Prostate gland (tissue), 2 donors: ENCODE results near the gene DESI1.

ENCODE experiments used
- POLR2A ChIP-seq: fragments of 450-650 bp; IDR thresholded peaks from one replicate; pipeline ENCODE4 v1.6.1; 2016; ENCODE audit warnings: antibody characterized with exemption, mild to moderate bottlenecking
- POLR2AphosphoS5 ChIP-seq: sonication (generic); formaldehyde crosslinking; IDR thresholded peaks from one replicate; pipeline ENCODE4 v1.6.1; 2017; ENCODE audit warnings: antibody characterized with exemption
- TF ChIP-seq, protein P1 (sequence below), 4 experiments: fragments of 200-600 bp in 2 of 4; fragments of 450-650 bp in 2 of 4; sonication (generic) in 2 of 4; IDR thresholded peaks; 1 replicate in 3 of 4; 2 replicates in 1 of 4; pipeline ENCODE4 v1.5.1; 2016 to 2019; ENCODE audit warnings: antibody characterized with exemption in 4 of 4, mild to moderate bottlenecking in 2 of 4, moderate library complexity in 2 of 4

GRCh38 chr22:41589391-41590241 lies 31.2 kb downstream of the DESI1 start, which contains the start of gene PMM1:
- TF ChIP-seq, protein P1, sequence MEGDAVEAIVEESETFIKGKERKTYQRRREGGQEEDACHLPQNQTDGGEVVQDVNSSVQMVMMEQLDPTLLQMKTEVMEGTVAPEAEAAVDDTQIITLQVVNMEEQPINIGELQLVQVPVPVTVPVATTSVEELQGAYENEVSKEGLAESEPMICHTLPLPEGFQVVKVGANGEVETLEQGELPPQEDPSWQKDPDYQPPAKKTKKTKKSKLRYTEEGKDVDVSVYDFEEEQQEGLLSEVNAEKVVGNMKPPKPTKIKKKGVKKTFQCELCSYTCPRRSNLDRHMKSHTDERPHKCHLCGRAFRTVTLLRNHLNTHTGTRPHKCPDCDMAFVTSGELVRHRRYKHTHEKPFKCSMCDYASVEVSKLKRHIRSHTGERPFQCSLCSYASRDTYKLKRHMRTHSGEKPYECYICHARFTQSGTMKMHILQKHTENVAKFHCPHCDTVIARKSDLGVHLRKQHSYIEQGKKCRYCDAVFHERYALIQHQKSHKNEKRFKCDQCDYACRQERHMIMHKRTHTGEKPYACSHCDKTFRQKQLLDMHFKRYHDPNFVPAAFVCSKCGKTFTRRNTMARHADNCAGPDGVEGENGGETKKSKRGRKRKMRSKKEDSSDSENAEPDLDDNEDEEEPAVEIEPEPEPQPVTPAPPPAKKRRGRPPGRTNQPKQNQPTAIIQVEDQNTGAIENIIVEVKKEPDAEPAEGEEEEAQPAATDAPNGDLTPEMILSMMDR (IDR thresholded peaks at IDR 0.05) = peak in 1 of 4 experiments; percentile 18
- peak; percentile 93 for TF ChIP-seq POLR2A
- peak; percentile 90 for TF ChIP-seq POLR2AphosphoS5
